Activated T-helper 9 cell treated with anti-CD3 and anti-CD28 coated beads, Interleukin-2, amount 50 U/mL, for 16 hours (primary cell): ENCODE measurements around the gene EGLN1.

Source experiments
- DNase-seq: peaks from one replicate; pipeline ENCODE4 v3.0.0-alpha.2; 2020; ENCODE audit warnings: low read depth

Gene EGLN1

DNA sequence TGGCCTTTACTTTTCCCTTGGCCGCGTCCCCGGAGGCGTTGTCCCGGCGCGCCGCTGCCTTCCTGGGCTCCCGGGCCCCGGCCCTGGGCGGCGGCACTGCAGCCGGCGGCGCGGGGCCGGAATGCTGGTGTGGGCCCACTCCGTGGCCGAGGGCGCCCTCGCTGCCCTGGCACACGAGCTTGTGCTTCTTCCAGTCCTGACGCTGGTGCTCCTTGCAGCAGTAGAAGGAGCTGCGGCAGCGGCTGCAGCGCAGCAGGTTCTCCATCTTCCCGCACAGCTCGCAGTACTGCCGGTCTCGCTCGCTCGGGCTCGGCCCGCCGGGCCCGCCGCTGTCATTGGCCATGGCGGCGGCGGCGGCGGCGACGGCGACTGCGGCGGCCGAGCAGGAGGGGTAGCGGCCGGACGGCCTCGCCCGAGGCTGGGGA, 529 bp downstream of the EGLN1 start:
- peak; percentile 15 for DNase-seq

DNA sequence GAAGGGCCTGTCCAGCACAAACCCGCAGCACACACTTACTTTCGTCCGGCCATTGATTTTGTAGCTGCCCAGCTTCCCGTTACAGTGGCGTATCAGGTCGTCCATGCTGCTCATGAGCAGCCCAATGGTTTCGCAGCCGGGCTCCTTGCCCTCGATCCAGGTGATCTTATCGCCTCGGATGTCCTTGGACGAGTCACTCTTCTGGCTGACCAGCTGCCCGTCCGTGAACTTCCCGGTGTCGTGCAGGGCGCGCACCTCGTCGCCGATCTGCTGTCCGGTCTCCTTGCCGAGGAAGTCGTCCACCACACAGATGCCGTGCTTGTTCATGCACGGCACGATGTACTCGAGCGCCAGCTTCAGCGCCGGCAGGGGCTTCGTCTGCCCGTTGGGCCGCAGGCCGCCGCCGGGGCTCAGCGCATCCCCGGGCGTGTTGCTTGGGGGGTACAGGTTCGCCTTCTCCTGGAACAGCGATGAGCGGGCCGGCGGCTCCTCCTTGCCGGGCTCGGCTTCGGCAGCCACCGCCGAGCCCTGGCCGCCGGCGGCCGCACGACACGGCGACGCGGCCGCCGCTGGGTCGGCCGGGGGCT, 1.0 kb downstream of the EGLN1 start:
- peak; percentile 22 for DNase-seq

DNA sequence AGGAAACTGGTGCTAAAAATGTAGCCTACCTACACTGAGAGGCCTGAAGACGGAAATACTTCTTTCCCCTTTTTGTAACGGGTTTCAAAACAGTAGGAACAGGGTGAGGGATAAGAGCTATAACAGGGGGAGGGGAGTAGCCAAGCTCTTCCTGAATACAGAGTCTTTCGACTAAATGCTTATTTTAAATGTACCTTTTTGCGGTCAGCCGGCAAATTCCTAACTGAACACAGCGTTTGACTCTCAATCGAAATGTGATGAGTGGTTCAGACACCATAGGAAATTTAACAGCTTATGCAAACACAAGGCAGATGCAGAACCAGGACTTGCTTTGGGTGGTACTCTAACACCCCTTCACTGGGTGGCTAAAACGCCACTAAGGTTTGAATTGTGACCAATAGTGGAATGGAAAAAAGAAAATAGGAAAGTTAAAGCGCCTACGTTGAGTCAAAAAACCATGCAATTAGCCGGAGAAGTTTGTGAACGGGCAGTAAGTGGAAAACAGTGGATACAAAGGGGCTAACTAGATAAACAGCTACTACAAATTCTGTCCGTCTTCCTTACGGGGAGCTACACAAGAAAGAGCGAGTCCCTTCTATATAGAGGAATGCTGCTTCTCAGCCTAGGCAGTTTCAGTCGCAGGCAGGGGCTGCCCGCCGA, 1.7 kb downstream of the EGLN1 start:
- no peak for DNase-seq

DNA sequence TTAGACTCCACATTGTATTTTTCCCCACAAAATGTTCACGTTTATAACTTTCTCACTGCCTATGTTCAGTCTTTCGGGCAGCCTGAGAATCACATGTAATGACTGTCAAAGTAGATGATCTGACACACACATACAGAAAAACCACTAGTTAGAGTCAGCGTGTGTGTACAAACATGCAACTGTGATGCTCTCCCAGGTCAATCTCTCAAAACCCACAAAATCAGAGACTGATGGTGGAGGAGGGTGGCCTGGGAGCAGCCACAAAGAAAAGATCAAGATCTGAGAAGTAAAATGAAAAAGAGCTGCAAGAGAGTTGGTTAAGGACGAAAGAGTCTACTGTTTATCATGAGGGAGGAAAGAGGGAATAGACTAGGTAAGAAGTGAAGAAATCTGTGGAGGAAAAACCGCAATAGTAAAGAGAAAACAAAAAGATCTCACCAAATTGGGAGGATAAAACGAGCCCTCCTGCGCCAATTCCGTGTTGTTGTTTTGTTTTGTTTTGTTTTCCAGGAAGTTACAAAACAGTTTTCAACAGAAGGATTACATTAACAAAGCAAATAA, 2.3 kb downstream of the EGLN1 start:
- no peak for DNase-seq

DNA sequence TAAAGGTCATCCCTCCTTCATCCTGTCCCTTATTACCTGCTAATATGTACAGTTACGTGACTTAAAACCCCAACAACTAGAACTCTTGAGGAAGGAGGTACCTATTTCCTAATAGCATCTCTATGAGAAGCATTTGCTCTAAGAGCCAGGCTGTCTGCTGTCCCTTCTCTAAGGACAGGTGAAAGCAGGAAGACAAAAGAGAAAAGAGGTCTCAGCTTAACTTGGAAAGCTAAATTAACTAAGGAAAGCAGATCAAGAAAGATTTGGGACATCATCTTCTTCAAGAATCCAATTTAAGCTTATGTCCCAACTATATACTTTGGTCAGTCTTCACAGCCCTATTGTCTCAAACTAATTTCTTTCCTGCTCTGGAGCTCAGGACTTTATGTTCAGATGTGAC, 2.9 kb downstream of the EGLN1 start:
- DNase-seq, result no peak

DNA sequence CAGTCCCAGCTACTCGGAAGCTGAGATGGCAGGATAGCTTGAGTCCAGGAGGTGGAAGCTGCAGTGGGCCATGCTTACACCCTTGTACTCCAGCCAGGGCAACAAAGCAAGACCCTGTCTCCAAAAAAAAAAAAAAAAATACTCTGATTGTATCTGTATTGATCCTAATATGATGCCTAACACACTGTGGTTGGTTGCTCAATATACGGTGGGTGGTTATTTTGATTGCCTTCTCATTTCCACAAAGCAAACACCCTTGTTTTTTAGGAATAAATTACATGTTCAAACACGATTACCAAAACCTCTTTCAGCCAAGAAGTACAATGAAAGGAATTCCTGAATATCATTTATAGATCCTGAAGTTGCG, 3.4 kb downstream of the EGLN1 start:
- DNase-seq, result no peak

DNA sequence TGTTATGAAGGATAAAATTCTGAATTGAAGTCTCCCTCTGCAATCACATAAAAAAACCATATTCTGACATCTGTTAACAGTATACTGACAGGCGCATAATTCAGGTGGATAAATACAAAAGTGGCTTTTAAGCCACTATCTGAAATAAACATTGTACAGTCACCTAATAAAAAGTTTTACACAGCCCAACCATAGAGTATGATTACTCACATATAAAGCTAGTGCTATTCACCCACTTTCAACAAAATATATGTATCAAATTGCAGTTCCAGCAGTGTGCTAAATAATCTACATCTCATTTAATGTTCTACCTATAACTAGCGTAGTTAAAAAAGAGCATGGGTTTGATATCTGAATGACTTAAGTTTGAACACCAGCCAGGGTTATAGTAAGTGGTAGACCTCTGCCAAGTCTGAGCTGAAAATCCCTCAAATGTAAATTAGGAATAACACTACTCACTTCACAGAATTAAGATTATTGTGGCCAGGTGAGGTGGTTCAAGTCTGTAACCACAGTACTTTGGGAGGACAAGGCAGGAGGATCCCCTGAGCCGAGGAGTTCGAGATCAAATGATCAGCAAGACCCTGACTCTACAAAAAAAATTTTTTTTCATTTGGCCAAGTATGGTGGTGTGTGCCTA, 3.9 kb downstream of the EGLN1 start:
- DNase-seq, result no peak

DNA sequence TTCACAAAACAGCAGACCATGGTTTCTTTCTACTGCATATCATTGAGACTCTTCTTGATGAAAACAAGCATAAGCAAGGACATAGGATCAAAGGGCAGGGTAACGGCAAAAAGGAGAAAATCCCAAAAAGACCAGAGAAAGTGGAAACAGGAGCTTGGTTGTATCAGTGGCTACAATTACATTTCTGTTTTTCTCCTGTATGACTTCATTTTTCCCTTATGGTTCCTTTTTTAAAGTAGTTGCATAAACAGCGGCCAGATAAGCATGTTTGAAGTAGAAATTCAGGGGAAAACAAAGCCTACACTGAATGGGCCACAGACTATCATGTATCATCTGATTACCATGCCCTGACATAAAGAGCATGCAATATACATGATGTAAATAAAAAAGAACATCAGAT, 4.6 kb downstream of the EGLN1 start:
- no peak for DNase-seq

DNA sequence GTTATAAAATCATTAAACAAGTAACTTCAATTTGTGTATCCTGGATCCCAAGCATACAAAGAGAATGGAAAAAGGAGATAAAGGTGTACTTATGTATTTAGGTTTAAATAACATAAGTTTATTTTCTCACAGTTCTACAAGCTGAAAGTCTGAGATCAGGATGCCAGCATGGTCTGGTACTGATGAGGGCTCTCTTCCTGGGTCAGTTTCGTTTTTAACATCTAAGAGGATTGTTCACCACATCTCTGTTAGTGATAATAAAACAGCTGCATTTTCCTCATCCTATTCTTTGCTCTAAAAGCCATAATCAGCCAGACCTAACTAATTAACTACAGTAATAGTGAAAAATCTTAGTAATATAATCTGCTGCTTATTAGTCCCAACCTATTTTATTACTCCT, 5.2 kb downstream of the EGLN1 start:
- DNase-seq, result no peak

DNA sequence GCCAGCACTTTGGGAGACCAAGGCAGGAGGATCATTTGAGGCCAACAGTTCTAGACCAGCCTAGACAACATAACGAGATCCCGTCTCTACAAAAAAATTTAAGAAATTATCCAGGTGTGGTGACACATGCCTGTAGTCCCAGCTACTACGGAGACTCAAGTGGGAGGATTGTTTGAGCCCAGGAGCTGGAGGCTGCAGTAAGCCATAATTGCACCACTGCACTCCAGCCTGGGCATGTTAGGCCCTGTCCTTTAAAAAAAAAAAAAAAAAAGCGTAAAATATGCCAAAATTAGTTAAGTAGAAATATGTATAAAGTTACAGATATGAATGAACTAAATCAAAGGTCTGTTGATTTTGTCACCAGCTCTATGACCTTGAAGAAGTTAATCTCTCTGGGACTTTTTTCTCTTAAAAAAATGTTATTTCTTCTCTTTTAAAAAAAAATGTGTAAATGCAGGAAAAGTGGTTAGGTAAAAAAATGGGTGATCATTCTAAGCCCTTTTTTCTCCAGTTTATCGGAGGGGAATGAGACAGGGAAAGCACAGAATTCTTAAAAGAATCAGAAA, 7.0 kb downstream of the EGLN1 start:
- no peak for DNase-seq

DNA sequence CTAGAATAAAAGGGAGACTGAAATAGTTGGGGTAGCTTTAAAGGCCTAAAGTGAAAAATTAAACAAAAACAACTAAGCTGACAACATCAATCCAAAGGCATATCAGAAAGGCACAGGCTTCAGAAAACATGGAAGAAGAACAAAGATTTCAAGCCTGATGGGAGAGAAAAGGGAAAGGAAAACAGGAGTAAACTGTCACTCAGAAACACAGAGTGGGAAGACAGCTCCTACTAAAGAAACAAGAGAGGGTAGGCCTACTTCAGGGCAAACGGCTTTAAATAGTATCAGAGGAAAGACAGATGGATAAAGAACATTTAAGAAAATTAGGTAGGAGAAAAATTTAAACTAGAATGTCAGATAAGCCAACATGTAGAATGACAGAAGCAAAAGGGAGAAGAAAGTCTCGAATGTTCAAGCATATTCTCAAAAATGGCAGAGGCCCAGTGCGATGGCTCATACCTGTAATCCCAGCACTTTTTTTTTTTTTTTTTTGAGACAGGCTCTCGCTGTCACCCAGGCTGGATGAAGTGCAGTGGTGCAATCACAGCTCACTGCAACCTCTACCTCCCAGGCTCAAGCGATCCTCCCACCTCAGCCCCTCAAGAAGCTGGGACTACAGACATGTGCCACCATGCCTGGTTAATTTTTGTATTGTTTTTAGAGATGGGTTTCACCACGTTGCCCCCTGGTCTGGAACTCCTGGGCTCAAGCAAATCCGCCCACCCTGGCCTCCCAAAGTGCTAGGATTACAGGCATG, 7.6 kb downstream of the EGLN1 start:
- no peak for DNase-seq

DNA sequence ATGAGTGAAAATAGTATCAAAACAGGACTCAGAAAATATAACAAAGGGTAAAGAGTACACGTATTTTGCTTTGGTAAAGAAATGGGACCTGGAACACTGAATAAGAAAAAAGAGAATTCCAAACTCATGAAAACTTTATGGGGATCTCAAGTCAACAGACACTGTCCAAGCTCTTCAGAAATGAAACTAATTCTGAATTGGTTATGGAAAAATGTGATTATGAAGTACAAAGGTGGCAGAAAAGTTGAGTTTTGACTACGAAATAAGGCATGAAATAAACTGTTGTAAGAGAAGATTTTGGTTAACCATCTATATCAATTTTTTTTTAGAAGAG, 8.4 kb downstream of the EGLN1 start:
- no peak for DNase-seq

DNA sequence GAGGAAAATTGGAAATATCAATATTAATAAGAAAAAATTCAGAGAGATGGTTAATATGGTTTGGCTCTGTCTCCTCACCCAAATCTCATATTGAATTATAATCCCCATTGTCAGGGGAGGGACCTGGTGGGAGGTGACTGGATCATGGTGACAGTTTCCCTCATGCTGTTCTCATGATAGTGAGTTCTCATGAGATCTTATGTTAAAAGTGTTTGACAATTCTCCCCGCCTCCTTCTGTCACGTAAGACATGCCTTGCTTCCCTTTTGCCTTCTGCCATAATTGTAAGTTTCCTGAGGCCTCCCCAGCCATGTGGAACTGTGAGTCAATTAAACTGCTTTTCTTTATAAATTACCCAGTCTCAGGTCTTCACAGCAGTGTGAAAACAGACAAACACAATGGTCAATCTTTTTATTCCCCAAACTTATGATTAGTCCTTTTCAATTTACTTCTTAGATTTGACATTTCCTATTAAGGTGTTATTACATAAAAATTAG, 11.0 kb downstream of the EGLN1 start:
- no peak for DNase-seq

DNA sequence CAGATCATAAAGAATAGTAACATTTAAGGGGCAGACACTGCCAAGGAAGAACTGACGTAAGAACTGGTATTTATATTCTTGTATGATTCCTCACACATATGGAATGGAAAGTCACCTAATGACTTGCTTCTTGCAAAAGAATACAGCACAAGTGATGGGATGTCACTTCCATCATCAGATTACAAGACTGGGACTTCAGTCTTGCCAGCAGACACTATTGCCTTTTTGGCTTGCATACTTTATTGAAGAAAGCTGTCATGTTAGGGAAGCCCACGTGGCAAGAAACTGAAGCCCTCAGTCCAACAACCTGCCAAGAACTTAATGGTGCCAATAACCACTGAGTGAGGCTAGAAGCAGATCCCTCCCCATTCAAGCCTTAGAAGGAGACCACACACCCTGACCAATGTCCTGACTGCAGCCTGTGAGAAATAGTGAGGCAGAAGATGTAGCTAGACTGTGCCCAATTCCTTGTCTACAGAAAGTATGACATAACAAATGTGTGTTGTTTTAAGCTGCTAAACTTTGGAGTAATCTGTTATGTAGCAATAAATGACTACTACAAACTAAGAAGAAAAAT, 12.0 kb downstream of the EGLN1 start:
- no peak for DNase-seq

DNA sequence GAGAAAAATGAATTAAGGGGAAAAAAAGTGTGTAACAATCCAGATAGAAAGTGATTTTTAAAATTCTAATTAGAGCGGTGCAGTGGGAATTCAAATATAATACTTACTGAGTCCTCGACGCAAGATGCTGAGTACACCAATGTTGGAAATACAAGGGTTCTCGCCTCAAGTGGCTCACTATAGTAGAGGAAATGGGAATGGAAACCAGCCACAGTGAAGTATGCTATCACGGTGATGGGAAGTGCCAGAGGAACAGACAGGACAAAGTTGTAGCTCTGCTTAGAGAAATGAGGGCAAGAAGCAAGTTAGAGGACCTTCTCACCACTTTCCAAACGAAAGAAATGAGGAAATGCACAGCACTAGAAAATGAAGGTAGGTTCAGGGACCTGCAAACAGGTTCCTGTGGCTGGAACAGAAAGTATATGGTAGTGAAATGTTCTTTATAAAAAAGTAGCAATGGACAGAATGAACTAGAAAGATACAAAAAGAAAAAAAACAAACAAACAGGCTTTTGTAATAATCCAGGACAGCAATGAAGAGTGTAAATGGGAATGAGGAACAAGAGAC, 13.5 kb downstream of the EGLN1 start:
- DNase-seq, result no peak

DNA sequence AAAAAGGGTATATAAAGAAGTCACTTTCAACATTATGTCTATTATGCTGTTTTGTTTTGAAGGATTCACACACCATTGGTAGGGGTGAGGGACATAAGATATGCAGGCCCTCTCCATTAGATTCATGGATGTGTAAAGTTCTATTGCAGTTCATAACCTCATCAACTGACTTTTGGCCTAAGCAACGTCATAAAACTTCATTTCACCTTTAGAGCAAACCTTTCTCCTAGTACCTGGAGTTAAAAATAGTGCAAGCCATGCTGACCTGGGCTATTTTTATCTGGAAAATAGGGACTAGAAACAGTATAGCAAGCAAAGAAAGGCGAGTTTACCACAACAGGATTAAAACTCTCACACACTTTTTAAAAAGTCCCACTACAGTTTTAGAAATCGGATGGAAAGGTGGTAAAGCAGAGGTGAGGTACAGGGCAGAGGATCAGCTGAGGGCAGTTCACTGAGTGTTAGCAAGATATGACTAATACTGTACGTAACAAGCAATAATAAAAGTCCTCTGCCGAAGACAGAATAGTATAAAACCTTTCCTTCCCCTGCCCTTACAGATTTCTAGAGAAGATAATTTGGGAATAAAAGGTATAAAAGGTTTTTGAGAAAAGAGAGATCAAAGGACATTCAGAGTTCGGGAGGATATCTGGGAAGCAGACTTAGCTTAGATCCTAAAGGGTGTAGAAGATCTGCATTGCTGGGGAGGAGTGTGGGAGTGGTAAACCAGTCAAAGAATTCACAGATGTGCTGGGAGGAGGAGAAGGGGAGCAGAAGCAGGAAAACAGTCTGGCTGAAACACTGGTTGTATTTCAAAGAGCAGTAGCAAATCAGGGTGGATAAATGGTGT, 14.3 kb downstream of the EGLN1 start:
- DNase-seq, result no peak

DNA sequence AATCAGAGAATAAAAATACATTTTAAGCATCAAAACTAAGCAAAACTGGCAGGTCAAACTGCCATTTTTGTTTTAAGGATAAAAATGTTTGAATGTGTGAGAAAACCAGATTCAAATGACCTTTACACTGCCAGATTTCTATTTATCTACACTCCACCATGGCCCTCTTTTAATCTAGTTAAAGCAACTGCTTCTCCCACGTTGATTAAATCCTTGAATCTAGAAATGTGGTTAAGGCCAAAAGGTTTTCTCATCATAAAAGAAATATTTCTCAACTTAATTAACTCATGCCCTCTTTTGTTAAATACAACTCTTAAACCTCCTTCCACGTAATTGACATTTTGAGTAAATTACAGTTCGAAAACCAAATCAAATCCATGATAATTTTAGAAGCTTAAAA, 15.0 kb downstream of the EGLN1 start:
- DNase-seq, result no peak

DNA sequence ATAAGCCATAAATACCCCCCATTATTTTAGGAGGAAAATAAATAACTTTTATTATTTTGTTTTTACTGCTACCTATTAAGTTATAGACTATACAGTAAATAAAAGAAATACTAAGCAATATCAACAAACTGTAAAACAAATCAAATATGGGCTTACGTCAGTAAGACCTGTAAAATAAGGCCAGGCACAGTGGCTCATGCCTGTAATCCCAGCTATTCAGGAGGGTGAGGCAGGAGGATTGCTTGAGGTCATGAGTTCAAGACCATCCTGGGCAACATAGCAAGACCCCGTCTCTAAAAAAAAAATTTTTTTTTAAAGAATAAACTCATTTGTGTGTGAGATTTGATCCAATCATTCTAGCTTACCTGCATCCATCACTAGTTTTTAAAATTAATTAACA, 17.8 kb downstream of the EGLN1 start:
- no peak for DNase-seq

DNA sequence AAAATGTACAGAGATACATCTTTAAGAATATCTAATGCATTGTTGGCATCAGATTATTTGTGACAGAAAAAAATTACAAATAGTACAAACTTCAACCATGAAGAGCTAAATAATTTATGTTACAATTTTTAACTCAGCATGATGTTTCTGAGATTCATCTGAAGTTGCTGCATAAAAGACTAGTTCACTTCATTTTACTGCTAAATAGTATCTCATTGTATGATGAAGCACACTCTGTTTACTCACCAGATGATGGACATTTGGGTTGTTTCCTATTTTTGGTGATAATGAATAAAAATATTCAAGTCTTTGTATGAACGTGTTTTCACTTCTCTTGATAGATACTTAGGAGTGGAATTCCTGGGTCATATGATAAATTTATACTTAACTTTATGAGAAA, 20.6 kb downstream of the EGLN1 start:
- no peak for DNase-seq

DNA sequence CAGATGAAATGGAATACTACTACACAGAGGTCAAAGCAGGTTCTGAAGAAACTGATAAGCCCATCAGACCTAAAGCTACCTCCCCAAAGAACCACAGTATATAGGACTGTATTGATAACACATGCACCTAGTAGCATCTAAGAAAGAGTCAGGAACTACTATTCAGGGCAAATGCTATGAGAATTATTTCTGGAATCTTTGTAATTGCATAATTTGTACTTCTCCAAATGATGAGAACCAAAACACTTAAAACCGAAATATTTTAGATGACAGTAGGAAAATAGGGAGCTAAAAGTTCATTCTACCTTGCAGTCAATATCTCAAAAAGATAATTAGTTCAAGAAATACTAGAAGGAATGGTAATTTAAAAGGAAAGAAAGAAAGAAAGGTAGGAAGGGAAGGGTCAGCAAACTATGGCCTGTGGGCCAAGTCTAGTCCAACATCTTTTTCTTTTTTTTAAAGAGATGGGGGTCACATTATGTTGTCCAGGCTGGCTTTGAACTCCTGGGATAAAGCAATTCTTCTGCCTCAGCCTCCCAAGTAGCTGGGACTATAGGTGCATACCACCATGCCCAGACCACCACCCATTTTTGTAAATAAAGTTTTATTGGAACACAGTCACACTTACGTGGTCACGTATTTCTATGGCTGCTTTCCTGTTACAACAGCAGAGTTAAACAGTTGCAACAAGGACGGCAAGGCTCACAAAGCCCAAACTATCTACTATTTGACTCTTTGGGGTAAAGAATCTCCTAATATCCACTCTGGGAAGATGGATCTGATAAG, 24.0 kb downstream of the EGLN1 start:
- DNase-seq, result no peak
